Measurements from ENCODE around the gene CRISPLD2.

GRCh38 chr16:84859681-84860080 lies 39.9 kb downstream of the CRISPLD2 start:
- TF ChIP-seq, protein P1, sequence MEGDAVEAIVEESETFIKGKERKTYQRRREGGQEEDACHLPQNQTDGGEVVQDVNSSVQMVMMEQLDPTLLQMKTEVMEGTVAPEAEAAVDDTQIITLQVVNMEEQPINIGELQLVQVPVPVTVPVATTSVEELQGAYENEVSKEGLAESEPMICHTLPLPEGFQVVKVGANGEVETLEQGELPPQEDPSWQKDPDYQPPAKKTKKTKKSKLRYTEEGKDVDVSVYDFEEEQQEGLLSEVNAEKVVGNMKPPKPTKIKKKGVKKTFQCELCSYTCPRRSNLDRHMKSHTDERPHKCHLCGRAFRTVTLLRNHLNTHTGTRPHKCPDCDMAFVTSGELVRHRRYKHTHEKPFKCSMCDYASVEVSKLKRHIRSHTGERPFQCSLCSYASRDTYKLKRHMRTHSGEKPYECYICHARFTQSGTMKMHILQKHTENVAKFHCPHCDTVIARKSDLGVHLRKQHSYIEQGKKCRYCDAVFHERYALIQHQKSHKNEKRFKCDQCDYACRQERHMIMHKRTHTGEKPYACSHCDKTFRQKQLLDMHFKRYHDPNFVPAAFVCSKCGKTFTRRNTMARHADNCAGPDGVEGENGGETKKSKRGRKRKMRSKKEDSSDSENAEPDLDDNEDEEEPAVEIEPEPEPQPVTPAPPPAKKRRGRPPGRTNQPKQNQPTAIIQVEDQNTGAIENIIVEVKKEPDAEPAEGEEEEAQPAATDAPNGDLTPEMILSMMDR (tag by site-specific recombination; IDR thresholded peaks at IDR 0.05): no peak
- TF ChIP-seq ZSCAN16 (tag by site-specific recombination; IDR thresholded peaks at IDR 0.05): no peak
- TF ChIP-seq BCL11B (tag by site-specific recombination; IDR thresholded peaks at IDR 0.05; ENCODE audit: low read depth): no peak
- TF ChIP-seq, protein P2, sequence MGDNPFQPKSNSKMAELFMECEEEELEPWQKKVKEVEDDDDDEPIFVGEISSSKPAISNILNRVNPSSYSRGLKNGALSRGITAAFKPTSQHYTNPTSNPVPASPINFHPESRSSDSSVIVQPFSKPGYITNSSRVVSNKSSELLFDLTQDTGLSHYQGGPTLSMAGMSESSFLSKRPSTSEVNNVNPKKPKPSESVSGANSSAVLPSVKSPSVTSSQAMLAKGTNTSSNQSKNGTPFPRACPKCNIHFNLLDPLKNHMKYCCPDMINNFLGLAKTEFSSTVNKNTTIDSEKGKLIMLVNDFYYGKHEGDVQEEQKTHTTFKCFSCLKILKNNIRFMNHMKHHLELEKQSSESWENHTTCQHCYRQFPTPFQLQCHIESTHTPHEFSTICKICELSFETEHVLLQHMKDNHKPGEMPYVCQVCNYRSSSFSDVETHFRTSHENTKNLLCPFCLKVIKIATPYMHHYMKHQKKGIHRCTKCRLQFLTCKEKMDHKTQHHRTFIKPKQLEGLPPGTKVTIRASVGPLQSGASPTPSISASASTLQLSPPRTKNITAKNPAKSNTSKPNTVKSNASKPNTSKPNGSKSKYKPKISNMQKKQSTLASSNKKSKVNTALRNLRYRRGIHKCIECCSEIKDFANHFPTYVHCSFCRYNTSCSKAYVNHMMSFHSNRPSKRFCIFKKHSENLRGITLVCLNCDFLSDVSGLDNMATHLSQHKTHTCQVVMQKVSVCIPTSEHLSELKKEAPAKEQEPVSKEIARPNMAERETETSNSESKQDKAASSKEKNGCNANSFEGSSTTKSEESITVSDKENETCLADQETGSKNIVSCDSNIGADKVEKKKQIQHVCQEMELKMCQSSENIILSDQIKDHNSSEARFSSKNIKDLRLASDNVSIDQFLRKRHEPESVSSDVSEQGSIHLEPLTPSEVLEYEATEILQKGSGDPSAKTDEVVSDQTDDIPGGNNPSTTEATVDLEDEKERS (tag by site-specific recombination; IDR thresholded peaks at IDR 0.05): no peak
- TF ChIP-seq, protein P3, sequence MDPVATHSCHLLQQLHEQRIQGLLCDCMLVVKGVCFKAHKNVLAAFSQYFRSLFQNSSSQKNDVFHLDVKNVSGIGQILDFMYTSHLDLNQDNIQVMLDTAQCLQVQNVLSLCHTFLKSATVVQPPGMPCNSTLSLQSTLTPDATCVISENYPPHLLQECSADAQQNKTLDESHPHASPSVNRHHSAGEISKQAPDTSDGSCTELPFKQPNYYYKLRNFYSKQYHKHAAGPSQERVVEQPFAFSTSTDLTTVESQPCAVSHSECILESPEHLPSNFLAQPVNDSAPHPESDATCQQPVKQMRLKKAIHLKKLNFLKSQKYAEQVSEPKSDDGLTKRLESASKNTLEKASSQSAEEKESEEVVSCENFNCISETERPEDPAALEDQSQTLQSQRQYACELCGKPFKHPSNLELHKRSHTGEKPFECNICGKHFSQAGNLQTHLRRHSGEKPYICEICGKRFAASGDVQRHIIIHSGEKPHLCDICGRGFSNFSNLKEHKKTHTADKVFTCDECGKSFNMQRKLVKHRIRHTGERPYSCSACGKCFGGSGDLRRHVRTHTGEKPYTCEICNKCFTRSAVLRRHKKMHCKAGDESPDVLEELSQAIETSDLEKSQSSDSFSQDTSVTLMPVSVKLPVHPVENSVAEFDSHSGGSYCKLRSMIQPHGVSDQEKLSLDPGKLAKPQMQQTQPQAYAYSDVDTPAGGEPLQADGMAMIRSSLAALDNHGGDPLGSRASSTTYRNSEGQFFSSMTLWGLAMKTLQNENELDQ (tag by site-specific recombination; IDR thresholded peaks at IDR 0.05; ENCODE audit: low read depth): no peak
- TF ChIP-seq ZNF423 (tag by site-specific recombination; IDR thresholded peaks at IDR 0.05): no peak
- TF ChIP-seq ZNF571 (tag by site-specific recombination; IDR thresholded peaks at IDR 0.05): no peak

Measured in HEK293 (cell line).